OCI-LY7 (cell line): ENCODE results near the gene MIA3. TPM values are rescaled to one million over a fixed set of nuclear protein-coding genes. Genes with fewer than 3 reads are reported as not detected.

Experiments
- BruUV-seq: library from RNA; stranded (reverse); fragments of 400-500 nt; replicated peaks from 2 replicates; lab custom pipeline; 2021; lab: Mats Ljungman, UMichigan
- CTCF ChIA-PET: fragments of 300-600 bp; sonication (Branson Sonifier 250); formaldehyde crosslinking; loops from one replicate; lab custom pipeline; 2022; ENCODE audit warnings: antibody characterized with exemption; ENCODE audit not compliant: unreplicated experiment; lab: Charles Lee
- POLR2A ChIA-PET: fragments of 300-600 bp; sonication (Branson Sonifier 250); formaldehyde crosslinking; loops from one replicate; lab custom pipeline; 2022; ENCODE audit warnings: antibody characterized with exemption; lab: Charles Lee
- DNase-seq: peaks from one replicate; pipeline ENCODE4 v3.0.0-alpha.2; 2015; ENCODE audit warnings: low spot score
- H2AFZ ChIP-seq: fragments of 200-600 bp; sonication (generic), shearing (Covaris generic); 2 replicates; pipeline ENCODE4 v1.6.1; 2014; ENCODE audit warnings: mild to moderate bottlenecking, antibody characterized with exemption, low read length, moderate library complexity
- H3K27ac ChIP-seq: fragments of 200-600 bp; sonication (generic); 2 replicates; pipeline ENCODE4 v1.5.1; 2014; ENCODE audit warnings: mixed run types, low read depth, mild to moderate bottlenecking, moderate library complexity, low read length, inconsistent platforms; ENCODE audit not compliant: poor library complexity, severe bottlenecking
- H3K36me3 ChIP-seq: fragments of 200-600 bp; sonication (generic); 2 replicates; pipeline ENCODE4 v1.6.1; 2014; ENCODE audit warnings: mild to moderate bottlenecking, antibody characterized with exemption, low read length, moderate library complexity, mixed read lengths; ENCODE audit not compliant: insufficient read depth
- H3K4me1 ChIP-seq: fragments of 200-600 bp; sonication (generic); 2 replicates; pipeline ENCODE4 v1.5.1; 2014; ENCODE audit warnings: mild to moderate bottlenecking, low read length; ENCODE audit not compliant: insufficient read depth, poor library complexity, severe bottlenecking
- H3K4me2 ChIP-seq: fragments of 200-600 bp; sonication (generic); 2 replicates; pipeline ENCODE4 v1.6.1; 2014; ENCODE audit warnings: mild to moderate bottlenecking, low read length
- H3K4me3 ChIP-seq: fragments of 200-600 bp; sonication (generic); 2 replicates; pipeline ENCODE4 v1.5.1; 2014; ENCODE audit warnings: mild to moderate bottlenecking, low read depth, low read length; ENCODE audit not compliant: poor library complexity, severe bottlenecking
- H3K79me2 ChIP-seq: fragments of 200-600 bp; sonication (generic); 2 replicates; pipeline ENCODE4 v1.6.1; 2016; ENCODE audit warnings: low read depth, mild to moderate bottlenecking, low read length, moderate library complexity, mixed read lengths; ENCODE audit not compliant: insufficient read depth
- H3K9me2 ChIP-seq: fragments of 200-600 bp; sonication (generic); 2 replicates; pipeline ENCODE4 v1.6.1; 2016; ENCODE audit warnings: mild to moderate bottlenecking, low read length, mixed read lengths; ENCODE audit not compliant: insufficient read depth
- H3K9me3 ChIP-seq: fragments of 200-600 bp; sonication (generic); 2 replicates; pipeline ENCODE4 v1.6.1; 2014; ENCODE audit warnings: mild to moderate bottlenecking, mixed run types, low read length, mixed read lengths
- H4K20me1 ChIP-seq: fragments of 200-600 bp; sonication (generic); 2 replicates; pipeline ENCODE4 v1.6.1; 2014; ENCODE audit warnings: mild to moderate bottlenecking, antibody characterized with exemption, low read length, moderate library complexity, mixed read lengths; ENCODE audit not compliant: insufficient read depth
- EZH2phosphoT487 ChIP-seq: fragments of 200-600 bp; sonication (generic); IDR thresholded peaks from 2 replicates; pipeline ENCODE4 v1.6.1; 2018; ENCODE audit warnings: low read depth, borderline replicate concordance, mild to moderate bottlenecking, mixed run types, antibody characterized with exemption, low read length, moderate library complexity, mixed read lengths
- intact Hi-C: fragments of 100-400 bp; cut with micrococcal nuclease; formaldehyde crosslinking; loops from one replicate; pipeline ENCODE4 v1.10.0; 2022; ENCODE audit not compliant: unreplicated experiment
- total RNA-seq, 2 experiments: library from RNA; depleted of rRNA in 1 of 2; stranded (reverse); fragments of >200 nt in 1 of 2; shearing (Covaris generic) in 1 of 2; gene quantifications; 2 replicates each; pipeline ENCODE4 v1.2.3, GENCODE V29; 2014 to 2022
- TF ChIP-seq, protein P1 (sequence below): fragments of 200-600 bp; sonication (generic); conservative IDR thresholded peaks from 2 replicates; pipeline ENCODE4 v1.5.1; 2014; ENCODE audit warnings: mild to moderate bottlenecking, antibody characterized with exemption, low read length, moderate library complexity, mixed read lengths

Gene MIA3
- total RNA-seq, 2 experiments from 2014 or later = 23.5 to 57.1 TPM

DNA sequence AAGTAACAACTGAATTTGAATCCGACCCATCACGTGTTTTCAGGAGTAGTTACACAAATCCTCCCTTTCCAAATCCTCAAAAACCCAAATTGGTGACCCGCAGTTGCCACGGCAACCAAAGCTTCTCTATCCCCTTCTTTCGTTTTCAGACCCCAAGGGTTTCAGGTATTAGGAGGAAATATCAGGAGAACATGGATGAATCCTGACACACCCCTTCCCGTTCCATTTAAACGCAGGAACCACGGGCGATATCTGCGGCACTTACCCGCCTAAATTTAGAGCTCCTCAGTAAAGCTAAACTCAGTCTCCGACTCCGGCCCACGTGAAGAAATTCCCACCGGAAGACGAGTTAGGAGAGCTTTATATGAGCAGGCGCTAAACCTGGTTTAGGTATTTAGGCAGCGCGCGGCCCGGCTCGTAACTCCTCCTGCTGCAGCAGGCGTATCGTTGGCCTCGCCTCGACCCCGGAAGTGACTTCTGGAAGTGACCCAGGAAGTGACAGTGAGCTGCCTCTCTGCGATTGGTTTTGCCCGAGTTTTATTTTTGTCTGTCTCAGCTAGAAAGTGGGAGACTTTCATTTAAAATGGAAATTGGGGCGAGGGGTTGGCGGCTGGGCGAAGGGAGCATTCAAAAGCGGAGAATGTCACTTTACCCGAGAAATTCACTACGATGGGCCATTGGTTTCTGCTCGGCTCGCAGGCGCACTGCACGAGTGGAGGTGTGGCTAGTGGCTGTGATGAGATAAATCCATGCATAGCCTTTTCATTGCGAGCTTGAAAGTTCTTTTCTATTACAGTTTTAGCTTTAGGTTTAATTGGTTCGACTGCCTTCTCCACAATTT lies 28.2 kb upstream of the MIA3 start, which contains the start of gene TAF1A:
Gene TAF1A, minus strand, starts transcription at position 472 of the 841 bp plus-strand sequence.
- ChIA-PET POLR2A (interaction anchor here (0.6 to 3.1 kb wide), 17 partner anchors 10 to 944 kb away, joined by 3 to 13 read pairs (median 5); partner anchors contain the start of genes AIDA and BROX), CTCF (interaction anchor here (0.5 kb wide), 1 partner anchor 17 kb away, joined by 4 read pairs; no protein-coding TSS in a partner anchor)
- H2AFZ ChIP-seq = peak within 1 kb of the TSS; percentile 99
- TSS peak; percentile 77 for BruUV-seq
- peaks cover 29% of the 10 kb centered on the region for H3K79me2 ChIP-seq
- peaks cover 1% of the 10 kb centered on the region; the same call in 1 of the 2 replicates for H3K9me3 ChIP-seq
- intact Hi-C loops = loop anchor here (1.0 kb wide), 1 partner anchor 55 kb away; no protein-coding TSS in a partner anchor
- peak within 1 kb of the TSS; percentile 96 for H3K4me2 ChIP-seq
- H3K27ac ChIP-seq = peak within 1 kb of the TSS; percentile 43
- peaks cover 35% of the 10 kb centered on the region for H3K36me3 ChIP-seq
- H3K9me2 ChIP-seq = no peaks in the 10 kb centered on the region
- TF ChIP-seq, protein P1, sequence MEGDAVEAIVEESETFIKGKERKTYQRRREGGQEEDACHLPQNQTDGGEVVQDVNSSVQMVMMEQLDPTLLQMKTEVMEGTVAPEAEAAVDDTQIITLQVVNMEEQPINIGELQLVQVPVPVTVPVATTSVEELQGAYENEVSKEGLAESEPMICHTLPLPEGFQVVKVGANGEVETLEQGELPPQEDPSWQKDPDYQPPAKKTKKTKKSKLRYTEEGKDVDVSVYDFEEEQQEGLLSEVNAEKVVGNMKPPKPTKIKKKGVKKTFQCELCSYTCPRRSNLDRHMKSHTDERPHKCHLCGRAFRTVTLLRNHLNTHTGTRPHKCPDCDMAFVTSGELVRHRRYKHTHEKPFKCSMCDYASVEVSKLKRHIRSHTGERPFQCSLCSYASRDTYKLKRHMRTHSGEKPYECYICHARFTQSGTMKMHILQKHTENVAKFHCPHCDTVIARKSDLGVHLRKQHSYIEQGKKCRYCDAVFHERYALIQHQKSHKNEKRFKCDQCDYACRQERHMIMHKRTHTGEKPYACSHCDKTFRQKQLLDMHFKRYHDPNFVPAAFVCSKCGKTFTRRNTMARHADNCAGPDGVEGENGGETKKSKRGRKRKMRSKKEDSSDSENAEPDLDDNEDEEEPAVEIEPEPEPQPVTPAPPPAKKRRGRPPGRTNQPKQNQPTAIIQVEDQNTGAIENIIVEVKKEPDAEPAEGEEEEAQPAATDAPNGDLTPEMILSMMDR = no peak
- TF ChIP-seq EZH2phosphoT487 = no peak
- H3K4me1 ChIP-seq = peaks cover 20% of the 10 kb centered on the region
- H3K4me3 ChIP-seq = peak within 1 kb of the TSS; percentile 80
- no peaks in the 10 kb centered on the region for H4K20me1 ChIP-seq
- DNase-seq = peak; percentile 88

DNA sequence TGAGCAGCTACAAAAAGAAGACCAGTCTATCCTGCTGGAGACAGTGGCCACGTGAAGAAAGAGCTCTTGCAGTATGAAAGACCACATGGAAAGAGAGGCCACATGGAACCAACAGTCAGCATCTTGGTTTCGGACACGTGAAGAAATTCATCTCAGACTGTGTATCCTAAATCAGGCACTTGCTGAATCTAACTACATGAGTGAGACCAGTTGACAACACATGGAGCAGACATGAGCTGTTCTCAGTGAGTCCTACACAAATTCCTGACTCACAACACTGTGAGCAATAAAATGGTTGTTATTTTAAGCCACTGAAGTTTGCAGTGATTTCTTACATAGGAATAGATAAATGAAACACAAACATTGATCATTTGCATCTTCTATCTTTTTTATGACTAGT lies 25.7 kb upstream of the MIA3 start:
- peaks cover 10% of the 10 kb centered on the region for H3K36me3 ChIP-seq
- ChIA-PET CTCF (no interaction called here), POLR2A (interaction anchor here (0.5 to 1.7 kb wide), 3 partner anchors 12 to 192 kb away, joined by 3 to 4 read pairs (median 3); no protein-coding TSS in a partner anchor)
- no peaks in the 10 kb centered on the region for H3K9me2 ChIP-seq
- H3K4me2 ChIP-seq = no peak overlapping the region
- peaks cover 17% of the 10 kb centered on the region for H3K79me2 ChIP-seq
- BruUV-seq = no TSS peak
- peaks cover 5% of the 10 kb centered on the region; the same call in 1 of the 2 replicates for H3K9me3 ChIP-seq
- H3K27ac ChIP-seq = no peak overlapping the region
- no peak for TF ChIP-seq EZH2phosphoT487
- no peak overlapping the region for H2AFZ ChIP-seq
- no peak overlapping the region for H3K4me3 ChIP-seq
- no peaks in the 10 kb centered on the region for H4K20me1 ChIP-seq
- no peak for DNase-seq
- intact Hi-C loops = no loop called here
- peaks cover 15% of the 10 kb centered on the region for H3K4me1 ChIP-seq

DNA sequence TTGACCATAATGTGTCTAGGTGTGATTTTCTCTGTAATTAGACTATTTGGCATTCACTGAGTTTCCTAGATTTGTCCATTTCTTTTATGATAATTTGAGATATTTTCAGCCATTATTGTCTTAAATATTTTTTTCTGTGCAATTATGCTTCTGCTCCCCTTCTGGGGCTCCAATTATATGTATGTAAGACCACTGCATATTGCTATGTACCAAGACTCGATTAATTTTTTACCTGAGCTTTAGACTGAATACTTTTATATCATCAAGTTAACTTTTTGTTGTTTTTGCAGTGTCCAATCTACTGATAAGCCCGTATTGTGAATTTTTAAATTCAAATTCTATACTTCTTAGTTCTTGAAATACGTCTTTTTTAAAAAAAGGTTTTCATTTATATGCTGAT lies 23.1 kb upstream of the MIA3 start:
- ChIA-PET CTCF (no interaction called here), POLR2A (interaction anchor here (0.7 to 1.2 kb wide), 2 partner anchors 18 to 40 kb away, joined by 3 read pairs; no protein-coding TSS in a partner anchor)
- TF ChIP-seq, protein P1 = no peak
- TF ChIP-seq EZH2phosphoT487 = no peak
- DNase-seq = no peak
- Histone ChIP-seq H3K9me3 (peaks cover 5% of the 10 kb centered on the region; the same call in 1 of the 2 replicates), H3K9me2 (no peaks in the 10 kb centered on the region), H3K36me3 (no peaks in the 10 kb centered on the region), H3K4me2 (no peak overlapping the region), H4K20me1 (no peaks in the 10 kb centered on the region), H3K4me3 (no peak overlapping the region), H2AFZ (no peak overlapping the region), H3K4me1 (peaks cover 6% of the 10 kb centered on the region), H3K27ac (no peak overlapping the region), H3K79me2 (no peaks in the 10 kb centered on the region)
- BruUV-seq = no TSS peak
- intact Hi-C loops = no loop called here
